Lung microvascular endothelial cell (primary cell): ENCODE data around the gene ZNF232. TPM values are rescaled to one million over a fixed set of nuclear protein-coding genes. Genes with fewer than 3 reads are reported as not detected.
"Not testable (repeated sequence)": the region's sequence is repeated elsewhere in the genome, so short reads cannot be mapped to it uniquely, and the experiment has no call there.

Source experiments
- DNase-seq, 2 donors: peaks; one replicate each; pipeline versions ENCODE4 v3.0.0 to v3.0.0-alpha.2; 2010; ENCODE audit warnings: low read depth in 2 of 2
- total RNA-seq: library from RNA; depleted of rRNA; stranded (reverse); fragments of >200 nt; gene quantifications from 2 replicates; pipeline ENCODE4 v1.2.1, GENCODE V29; 2014

Gene ZNF232
- total RNA-seq: 4.6 and 4.8 TPM in 2 replicates

GRCh38 chr17:5111402-5112204 lies at the start of gene ZNF232:
Gene ZNF232, minus strand, starts transcription at chr17:5111878. Its CDS starts 56 bp downstream, at chr17:5111822.
- peak; percentile 90 to 95 for DNase-seq

DNA sequence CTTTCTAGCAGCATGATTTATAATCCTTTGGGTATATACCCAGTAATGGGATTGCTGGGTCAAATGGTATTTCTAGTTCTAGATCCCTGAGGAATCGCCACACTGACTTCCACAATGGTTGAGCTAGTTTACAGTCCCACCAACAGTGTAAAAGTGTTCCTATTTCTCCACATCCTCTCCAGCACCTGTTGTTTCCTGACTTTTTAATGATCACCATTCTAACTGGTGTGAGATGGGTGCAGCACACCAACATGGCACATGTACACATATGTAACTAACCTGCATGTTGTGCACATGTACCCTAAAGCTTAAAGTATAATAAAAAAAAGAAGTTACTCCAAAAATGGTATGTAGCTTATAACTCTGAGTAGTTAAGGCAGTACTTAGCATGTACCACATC lies 49.0 kb upstream of the ZNF232 start:
- DNase-seq: not testable (repeated sequence)

DNA sequence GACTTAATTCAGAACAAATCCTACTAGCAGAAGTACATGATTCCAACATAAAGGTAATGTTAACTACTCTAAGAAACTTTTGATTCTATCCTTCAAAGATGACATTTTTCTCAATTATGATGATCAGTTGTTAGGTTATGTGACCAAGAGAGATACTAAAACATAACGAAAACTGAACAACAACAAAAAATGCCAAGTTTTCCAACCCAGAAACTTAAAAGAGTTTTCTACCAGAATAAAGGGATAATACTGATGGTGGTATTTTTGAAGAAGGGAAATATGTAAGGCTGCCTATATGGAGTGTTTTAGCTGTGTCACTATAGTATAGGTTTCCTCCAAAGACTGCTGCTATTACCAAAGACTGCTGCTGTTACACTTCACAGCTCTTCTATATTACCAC lies 34.4 kb upstream of the ZNF232 start:
- not testable (repeated sequence) for DNase-seq

GRCh38 chr17:5142877-5143276 lies 31.2 kb upstream of the ZNF232 start:
- DNase-seq: not testable (repeated sequence)

DNA sequence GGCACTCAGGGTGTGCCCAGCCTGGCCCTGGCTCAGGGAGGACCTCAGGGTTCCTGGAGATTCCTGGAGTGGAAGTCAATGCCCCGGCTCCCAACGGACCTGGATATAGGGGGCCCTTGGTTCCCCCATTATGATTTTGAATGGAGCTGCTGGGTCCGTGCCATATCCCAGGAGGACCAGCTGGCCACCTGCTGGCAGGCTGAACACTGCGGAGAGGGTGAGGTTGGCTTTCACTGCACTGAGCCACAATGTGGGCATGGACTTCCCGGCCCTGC lies 27.7 kb upstream of the ZNF232 start:
- DNase-seq: no peak

- DNase-seq: no peak
Measured at GRCh38 chr17:5138616-5139457, 27.2 kb upstream of the ZNF232 start.

DNA sequence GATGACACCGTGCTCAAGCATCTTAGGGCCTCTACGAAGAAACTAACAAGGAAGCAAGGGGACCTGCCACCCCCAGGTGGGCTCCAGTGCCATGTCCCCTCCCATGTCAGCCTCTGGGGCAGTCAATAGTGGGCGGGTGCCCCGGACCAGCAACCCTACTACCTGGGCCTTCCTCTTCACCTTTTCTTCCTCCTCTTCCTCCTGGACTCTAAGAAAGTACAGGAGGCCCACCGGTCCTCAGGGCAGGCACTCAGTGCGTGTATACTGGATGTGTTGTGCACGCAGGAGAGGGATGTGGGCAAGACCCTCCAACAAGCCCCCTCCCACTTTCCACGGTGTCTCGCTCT lies 26.5 kb upstream of the ZNF232 start:
- DNase-seq: not testable (repeated sequence)

DNA sequence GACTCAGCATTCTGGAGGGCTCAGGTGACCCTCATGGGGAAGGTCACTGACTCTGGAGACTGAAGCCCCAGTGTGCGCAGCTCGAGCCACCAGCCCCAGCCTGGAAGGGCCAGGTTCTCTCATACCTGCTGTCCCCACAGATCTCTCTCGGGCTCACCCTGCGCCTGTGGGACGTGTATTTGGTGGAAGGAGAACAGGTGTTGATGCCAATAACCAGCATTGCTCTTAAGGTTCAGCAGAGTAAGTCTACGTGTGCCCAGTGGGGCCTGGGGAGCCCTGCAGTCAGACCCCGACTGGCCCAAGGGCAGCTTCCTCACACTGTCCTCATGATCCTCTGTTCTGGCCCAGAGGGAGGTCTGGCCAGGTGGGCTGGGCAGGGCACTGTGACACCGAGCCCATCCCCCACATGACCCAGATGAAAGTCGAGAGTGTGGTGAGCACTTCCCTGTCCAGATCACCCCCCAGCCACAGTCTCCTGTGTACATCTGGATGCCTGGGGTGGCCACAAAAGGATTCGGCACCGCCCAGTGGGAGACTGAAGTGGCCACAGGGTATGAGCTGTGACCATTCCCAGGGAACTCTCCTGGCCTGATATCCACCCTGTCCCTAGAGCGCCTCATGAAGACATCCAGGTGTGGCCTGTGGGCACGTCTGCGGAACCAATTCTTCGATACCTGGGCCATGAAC lies 26.0 kb upstream of the ZNF232 start:
- not testable (repeated sequence) for DNase-seq

GRCh38 chr17:5136580-5137412 lies 25.1 kb upstream of the ZNF232 start:
- not testable (repeated sequence) for DNase-seq

- DNase-seq: no peak
Measured at GRCh38 chr17:5135726-5136579, 24.3 kb upstream of the ZNF232 start.

GRCh38 chr17:5135131-5135712 lies 23.5 kb upstream of the ZNF232 start:
- not testable (repeated sequence) for DNase-seq

DNA sequence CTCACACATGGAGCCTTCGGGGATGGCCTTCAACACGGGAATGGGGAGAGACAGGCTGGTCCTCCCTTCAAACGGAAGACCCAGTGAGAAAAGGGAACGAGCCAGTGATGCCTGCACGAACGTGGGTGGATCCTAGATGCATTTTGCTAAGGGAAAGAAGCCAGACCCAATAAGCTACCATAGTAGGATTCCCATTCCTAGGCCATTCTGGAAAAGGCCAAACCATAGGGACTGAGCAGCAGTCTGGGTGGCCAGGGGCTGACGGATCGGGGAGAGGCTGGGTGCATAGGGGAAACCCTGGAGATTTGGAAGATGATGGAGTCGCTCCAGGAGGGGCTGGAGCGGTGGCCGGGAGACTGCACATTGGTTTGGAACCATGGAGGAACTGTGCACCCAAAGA lies 22.9 kb upstream of the ZNF232 start:
- DNase-seq: not testable (repeated sequence)

DNA sequence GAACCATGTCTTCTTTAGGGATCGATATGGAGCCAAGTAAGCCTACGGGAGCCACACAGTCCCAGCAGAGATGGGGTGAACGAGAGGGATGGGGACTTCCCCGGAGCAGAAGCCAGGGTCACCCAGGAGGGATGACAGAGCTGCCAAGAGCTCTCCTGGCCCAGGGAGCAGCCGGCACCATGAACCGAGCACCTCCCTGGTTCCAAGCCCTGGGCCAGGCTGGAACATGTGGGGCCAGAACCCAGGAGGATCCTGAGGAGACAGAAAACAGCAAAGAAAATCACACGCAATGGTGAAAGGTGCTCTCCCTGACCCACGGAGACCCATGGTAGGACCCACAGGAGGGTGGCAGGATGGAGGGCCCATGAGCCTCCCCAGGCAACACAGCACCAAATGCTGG lies 22.3 kb upstream of the ZNF232 start:
- DNase-seq: not testable (repeated sequence)

DNA sequence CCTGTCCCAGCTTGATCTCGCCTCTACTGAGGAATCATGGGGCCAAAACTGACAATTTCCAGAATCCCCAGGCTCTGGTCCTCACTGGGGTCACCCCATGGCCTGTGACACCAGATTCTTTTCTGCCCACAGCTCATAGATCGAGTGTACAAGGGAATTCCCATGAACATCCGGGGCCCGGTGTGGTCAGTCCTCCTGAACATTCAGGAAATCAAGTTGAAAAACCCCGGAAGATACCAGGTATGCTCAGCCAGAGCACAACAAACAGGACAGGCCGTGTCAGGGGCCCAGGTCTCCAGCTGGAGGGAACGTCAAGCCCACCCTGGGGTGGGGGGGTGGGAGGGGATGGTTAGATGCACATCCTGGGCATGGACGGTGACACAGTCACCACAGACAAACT lies 21.6 kb upstream of the ZNF232 start:
- DNase-seq: no peak

GRCh38 chr17:5132503-5133225 lies 21.0 kb upstream of the ZNF232 start:
- peak in 1 of 2 donors; percentile 13 for DNase-seq

DNA sequence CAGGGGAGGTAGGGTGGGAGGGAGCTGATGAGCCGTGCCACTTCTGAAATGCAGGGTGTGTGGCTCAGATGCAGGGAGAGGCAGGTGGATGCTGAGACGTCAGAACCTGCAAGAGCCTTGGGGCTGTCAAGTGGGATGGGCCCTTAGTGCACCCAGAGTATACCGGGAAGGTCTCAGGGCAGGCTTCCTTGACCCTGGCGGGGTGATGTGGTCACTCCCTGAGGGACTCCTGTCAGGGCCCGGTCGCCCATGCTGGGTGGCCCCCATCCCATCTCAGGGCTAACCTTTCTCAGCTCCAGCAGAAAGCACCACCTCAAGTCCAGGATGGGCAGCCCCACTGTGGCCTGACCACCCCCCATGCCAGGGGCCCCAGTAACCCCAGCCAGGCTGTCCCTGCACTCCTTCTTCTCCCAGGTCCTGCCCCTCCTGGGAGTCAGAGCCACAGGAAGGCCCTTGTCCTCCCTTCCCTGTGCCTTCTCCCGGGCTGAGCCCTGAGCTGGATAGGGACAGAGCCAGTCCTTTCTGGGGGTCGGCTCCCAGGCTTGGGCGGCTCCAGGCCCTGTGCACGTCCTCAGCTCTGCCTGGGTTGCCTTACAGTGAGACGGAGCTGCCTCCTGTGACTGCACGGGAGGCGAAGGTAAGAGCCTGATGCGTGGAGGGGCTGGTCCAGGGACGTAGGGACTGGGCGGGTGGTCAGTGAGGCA lies 20.3 kb upstream of the ZNF232 start:
- not testable (repeated sequence) for DNase-seq

DNA sequence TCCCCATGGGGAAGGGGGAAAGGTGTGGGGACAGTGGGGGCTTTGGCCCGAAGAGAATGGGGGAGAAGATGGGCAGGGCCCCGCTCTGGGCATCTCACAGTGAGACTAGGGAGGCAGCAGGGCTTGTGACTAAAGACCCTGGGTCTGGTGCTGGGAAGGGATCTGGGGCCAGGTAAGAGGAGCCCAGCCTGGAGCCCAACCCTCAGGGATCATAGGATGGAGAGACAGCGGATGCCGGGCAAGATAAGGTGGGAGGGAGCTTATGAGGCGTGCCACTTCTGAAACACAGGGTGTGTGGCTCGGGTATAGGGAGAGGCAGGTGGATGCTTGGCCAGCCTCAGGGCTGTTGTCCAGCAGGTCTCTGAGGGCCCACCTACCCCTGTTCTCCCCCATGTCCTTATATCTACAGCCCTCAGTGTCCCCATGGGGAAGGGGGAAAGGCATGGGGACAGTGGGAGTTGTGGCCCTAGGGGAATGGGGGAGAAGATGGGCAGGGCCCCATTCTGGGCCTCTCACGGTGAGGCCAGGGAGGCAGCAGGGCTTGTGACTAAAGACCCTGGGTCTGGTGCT lies 19.6 kb upstream of the ZNF232 start:
- no peak for DNase-seq

- not testable (repeated sequence) for DNase-seq
Measured at GRCh38 chr17:5130687-5131086, 19.0 kb upstream of the ZNF232 start.
